HFF-Myc (cell line): Measurements from ENCODE around the gene MIP.
A peak's percentile ranks its signal among the peaks of the same experiment; 100 is the strongest.
"Not testable (repeated sequence)": the region's sequence is repeated elsewhere in the genome, so short reads cannot be mapped to it uniquely, and the experiment has no call there.

Source experiments
- DNase-seq: peaks from one replicate; pipeline ENCODE4 v3.0.0-alpha.2; 2011; ENCODE audit warnings: low read depth; ENCODE audit errors: extremely low read depth
- H3K4me3 ChIP-seq: replicated peaks from 2 replicates; pipeline ENCODE4 v1.5.1; 2011; ENCODE audit warnings: low read depth, mild to moderate bottlenecking, control low read depth, low read length
- TF ChIP-seq, protein P1 (sequence below): IDR thresholded peaks from 2 replicates; pipeline ENCODE4 v1.5.1; 2012; ENCODE audit warnings: mild to moderate bottlenecking, low read depth, low read length, control low read depth; ENCODE audit errors: missing control alignments

Gene MIP

DNA sequence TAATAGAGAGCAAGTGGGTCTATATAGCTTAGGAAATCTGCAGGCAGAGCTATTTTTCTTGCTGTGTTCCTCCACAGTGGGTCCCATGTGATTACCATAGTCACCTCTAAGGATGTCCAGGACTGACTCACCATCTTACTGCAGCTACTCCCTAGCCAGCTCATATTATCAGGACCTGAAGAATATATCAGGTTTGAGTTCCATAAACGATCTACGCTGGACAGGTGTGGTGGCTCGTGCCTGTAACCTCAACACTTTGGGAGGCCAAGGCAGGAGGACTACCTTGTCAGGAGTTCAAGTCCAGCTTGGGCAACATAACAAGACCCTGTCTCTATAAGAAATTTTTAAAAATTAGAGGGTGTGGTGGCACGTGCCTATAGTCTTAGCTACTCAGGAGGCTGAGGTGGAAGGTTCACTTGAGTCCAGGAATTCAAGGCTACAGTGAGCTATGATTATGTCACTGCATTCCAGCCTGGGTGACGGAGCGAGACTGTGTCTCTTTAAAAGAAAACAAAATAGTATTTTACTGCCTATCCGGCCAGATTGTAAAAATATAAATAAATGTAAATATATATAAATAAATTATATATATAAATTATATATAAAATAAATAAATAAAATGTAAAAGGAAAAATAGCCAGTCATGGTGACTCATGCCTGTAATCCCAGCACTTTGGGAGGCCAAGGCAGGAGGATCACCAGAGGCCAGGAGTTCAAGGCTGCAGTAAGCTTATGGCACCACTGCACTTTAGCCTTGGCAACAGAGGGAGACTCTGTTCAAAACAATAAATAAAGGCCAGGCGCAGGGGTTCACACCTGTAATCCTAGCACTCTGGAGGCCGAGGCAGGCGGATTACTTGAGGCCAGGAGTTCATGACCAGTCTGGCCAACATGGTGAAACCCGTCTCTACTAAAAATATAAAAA lies 7.0 kb upstream of the MIP start:
- TF ChIP-seq, protein P1, sequence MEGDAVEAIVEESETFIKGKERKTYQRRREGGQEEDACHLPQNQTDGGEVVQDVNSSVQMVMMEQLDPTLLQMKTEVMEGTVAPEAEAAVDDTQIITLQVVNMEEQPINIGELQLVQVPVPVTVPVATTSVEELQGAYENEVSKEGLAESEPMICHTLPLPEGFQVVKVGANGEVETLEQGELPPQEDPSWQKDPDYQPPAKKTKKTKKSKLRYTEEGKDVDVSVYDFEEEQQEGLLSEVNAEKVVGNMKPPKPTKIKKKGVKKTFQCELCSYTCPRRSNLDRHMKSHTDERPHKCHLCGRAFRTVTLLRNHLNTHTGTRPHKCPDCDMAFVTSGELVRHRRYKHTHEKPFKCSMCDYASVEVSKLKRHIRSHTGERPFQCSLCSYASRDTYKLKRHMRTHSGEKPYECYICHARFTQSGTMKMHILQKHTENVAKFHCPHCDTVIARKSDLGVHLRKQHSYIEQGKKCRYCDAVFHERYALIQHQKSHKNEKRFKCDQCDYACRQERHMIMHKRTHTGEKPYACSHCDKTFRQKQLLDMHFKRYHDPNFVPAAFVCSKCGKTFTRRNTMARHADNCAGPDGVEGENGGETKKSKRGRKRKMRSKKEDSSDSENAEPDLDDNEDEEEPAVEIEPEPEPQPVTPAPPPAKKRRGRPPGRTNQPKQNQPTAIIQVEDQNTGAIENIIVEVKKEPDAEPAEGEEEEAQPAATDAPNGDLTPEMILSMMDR: no peak
- no peak for DNase-seq
- H3K4me3 ChIP-seq: no peak overlapping the region

DNA sequence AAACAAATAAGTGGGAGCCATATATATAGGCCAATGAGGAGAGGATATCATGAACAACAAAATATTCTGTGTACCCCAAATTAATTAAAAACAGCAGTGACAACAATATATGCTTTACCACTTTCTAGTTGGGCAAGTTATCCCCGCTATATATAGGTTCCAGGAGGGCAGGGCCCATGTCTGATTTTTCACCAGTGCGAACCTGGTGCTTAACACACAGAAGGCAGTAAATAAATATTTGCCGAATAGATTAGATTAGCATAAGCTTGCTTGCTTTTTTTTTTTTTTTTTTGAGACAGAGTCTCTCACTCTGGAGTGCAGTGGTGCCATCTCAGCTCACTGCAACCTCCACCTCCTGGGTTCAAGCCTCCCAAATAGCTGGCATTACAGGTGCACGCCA lies 3.4 kb upstream of the MIP start:
- H3K4me3 ChIP-seq: no peak overlapping the region
- TF ChIP-seq, protein P1: no peak
- DNase-seq: no peak

DNA sequence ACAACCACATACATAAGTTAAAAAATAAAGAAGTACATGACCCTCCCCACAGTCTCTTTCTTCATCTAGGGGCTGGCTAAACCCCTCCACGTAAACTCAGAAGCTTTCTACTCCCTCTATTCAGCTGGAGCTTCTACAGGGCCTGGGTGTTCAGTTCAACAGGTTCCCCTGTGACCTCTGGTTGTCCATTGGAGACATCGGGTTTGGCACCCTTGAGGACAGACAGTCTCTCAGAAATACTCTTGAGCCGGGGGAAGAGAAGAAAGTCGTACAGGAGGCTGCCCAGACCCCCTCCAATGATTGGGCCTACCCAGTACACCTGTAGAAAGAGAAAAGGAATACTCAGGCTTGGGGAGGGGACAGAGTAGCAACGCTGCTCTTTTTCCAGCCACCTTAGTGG lies 3.3 kb downstream of the MIP start:
- TF ChIP-seq, protein P1: no peak
- DNase-seq: no peak
- no peak overlapping the region for H3K4me3 ChIP-seq

DNA sequence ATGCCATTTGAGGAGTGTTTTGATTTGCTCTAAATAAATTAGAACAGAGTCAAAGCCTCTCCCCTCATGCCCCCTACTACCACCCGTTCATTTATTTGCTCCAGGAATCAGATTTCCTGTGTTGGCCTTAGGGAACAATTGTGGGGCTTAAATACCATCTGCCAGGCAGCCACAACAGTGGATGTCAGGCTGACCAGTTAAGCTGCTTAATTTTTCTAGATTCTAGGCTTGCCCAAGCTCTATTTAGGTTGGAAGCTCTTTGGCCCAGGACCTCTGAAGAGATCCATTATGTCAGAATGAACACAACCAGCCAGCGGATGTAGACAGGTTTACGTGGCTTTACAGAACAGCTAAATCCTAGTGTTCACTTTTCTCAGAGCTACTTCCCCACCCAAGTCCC lies 4.2 kb downstream of the MIP start:
- TF ChIP-seq, protein P1: no peak
- no peak for DNase-seq
- no peak overlapping the region for H3K4me3 ChIP-seq

DNA sequence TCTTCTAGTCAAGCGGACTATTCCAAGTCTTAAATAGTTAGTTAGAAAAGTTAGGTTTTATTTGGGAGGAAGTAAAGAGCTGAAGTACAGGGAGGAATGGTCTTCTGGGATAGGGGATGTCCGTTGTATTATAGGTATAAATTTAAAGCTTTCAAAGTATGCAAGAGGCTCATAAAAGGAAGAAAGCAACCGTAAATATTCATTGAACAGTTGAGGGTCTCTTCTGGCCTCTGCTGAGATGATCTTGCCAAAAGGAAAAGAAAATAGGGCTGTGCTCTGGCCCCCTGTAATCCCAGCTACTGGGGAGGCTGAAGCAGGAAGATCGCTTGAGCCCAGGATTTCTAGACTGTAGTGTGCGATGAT lies 4.9 kb downstream of the MIP start:
- TF ChIP-seq, protein P1: no peak

DNA sequence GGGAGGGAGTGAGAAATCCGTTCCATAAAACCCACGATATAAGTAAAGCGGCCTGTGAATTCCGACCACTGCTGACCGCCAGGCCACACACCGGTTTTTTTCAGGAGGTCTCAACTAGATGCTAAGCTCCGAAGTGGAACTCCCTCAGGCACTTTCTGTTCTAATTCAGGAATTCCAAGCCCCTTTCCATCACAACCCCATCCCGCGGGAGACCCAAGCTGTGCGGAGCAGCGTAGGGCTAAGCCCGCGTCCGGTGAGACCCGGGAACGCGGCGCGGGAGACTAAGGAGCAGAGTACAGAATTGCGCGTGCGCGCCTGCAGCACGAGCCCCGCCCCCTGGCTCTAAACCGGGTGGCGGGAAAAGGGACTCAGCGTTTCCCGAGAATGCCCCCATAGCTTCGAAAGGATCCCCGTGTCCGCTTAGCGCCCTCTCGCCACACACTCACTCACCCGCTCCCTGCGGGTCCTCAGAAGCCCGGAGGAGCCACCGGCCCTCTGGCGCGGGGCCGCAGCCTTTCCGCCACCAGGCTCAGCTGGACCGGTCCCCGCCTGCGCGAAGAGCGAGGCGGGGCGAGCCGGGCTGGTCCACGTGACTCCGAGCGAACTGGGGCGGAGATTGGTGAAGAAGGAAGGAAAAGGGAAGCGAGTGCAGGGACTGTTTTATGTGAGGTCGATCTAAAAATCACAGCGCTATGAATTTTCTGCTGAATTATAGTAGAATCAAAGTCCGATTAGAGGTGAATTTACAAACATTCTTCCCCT lies 5.4 kb downstream of the MIP start, which contains the start of gene TIMELESS:
Gene TIMELESS, minus strand, starts transcription at position 567 of the 762 bp plus-strand sequence. CDS start 15,256 bp downstream, outside the sequence.
- TF ChIP-seq, protein P1: no peak
- peak; percentile 46 for DNase-seq
- peak within 1 kb of the TSS; percentile 71 for H3K4me3 ChIP-seq

More for the DNA sequence above, 4.9 kb downstream of the MIP start:
- DNase-seq: no peak
- peak overlapping the region; percentile 71 for H3K4me3 ChIP-seq

DNA sequence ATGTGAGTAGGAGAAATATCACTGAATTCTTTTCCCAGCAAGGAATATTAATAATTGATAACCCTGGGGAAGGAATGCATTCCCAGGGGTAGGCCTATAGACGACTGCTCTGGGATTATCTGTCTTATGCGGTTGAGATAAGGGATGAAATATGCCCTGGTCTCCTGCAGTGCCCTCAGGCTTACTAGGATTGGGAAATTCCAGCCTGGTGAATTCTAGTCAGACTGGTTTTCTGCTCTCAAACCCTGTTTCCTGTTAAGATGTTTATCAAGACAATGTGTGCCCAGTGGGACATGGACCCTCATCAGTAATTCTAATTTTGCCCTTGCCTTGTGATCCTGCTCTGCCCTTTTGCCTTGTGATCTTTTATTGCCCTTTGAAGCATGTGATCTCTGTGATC lies 11.2 kb downstream of the MIP start:
- not testable (repeated sequence) for DNase-seq, H3K4me3 ChIP-seq
